Measurements from ENCODE around the gene PKN2. TPM values are rescaled to one million over a fixed set of nuclear protein-coding genes. Genes with fewer than 3 reads are reported as not detected.
A peak's percentile ranks its signal among the peaks of the same experiment; 100 is the strongest.

The PKN2 gene
- total and polyA plus RNA-seq, 2 experiments from 2014 or later: 14.6 to 29.4 TPM

DNA sequence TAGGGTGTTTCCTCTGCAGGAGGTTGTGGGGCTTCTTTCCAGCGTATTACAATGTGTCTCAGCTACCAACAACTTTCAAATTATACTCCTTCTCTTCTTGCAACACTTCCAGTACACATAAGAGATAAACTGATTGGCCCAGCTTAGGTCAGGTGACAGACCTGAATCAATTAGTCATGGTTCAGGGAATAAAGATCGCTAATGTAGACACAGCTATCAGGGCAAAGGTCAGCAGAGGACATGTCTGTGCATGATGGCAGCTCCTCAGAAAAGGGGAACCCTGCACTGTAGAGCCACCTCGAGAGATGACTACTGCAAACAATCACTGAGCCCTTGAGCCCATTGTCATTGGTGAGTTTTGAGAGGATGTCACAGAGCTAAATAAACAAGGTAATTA is 36.8 kb upstream of the PKN2 start:
- Histone ChIP-seq H3K4me1 (ENCODE audit: insufficient read depth) (peaks cover 31% of the 10 kb centered on the region), H3K27ac (ENCODE audit: low read depth) (no peak overlapping the region), H3F3A (replicated peaks; ENCODE audit: low read depth) (no peaks in the 10 kb centered on the region), H3K27me3 (ENCODE audit: insufficient read depth) (no peaks in the 10 kb centered on the region), H3K79me2 (replicated peaks; ENCODE audit: insufficient read depth) (no peaks in the 10 kb centered on the region), H4K20me1 (replicated peaks; ENCODE audit: insufficient read depth) (no peaks in the 10 kb centered on the region), H3K36me3 (ENCODE audit: insufficient read depth) (no peaks in the 10 kb centered on the region), H3K4me2 (no peak overlapping the region), H3K9me2 (ENCODE audit: insufficient read depth) (no peaks in the 10 kb centered on the region), H3K4me3 (no peak overlapping the region), H2AFZ (peak overlapping the region; percentile 70; the same call in 1 of the 2 replicates)
- ATAC-seq (no peak; the same call in 2 of the 3 replicates), DNase-seq (ENCODE audit: low spot score) (no peak)
- Mint-ChIP-seq H3K27me3 (ENCODE audit: insufficient read depth, low read depth, poor library complexity) (peaks cover 1% of the 10 kb centered on the region), H3K9me3 (no peaks in the 10 kb centered on the region), H3K4me3 (no peak overlapping the region), H3K27ac (peak overlapping the region; percentile 18; the same call in 1 of the 2 replicates), H3K36me3 (ENCODE audit: low read depth) (no peaks in the 10 kb centered on the region), H3K4me1 (peaks cover 37% of the 10 kb centered on the region)
- no peak for TF ChIP-seq STAT1 (IDR thresholded peaks at IDR 0.05; ENCODE audit: unreplicated experiment)
- no peak for TF ChIP-seq ZNF462 (CRISPR knock-in tag; IDR thresholded peaks at IDR 0.05)
- TF ChIP-seq, protein P1, sequence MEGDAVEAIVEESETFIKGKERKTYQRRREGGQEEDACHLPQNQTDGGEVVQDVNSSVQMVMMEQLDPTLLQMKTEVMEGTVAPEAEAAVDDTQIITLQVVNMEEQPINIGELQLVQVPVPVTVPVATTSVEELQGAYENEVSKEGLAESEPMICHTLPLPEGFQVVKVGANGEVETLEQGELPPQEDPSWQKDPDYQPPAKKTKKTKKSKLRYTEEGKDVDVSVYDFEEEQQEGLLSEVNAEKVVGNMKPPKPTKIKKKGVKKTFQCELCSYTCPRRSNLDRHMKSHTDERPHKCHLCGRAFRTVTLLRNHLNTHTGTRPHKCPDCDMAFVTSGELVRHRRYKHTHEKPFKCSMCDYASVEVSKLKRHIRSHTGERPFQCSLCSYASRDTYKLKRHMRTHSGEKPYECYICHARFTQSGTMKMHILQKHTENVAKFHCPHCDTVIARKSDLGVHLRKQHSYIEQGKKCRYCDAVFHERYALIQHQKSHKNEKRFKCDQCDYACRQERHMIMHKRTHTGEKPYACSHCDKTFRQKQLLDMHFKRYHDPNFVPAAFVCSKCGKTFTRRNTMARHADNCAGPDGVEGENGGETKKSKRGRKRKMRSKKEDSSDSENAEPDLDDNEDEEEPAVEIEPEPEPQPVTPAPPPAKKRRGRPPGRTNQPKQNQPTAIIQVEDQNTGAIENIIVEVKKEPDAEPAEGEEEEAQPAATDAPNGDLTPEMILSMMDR (conservative IDR thresholded peaks at IDR 0.05; ENCODE audit: low read depth in 2 of 2): no peak
- TF ChIP-seq ETS1 (IDR thresholded peaks at IDR 0.05): no peak
- TF ChIP-seq NANOG (IDR thresholded peaks at IDR 0.05; ENCODE audit: borderline replicate concordance): no peak
- TF ChIP-seq ZNF331 (CRISPR knock-in tag; IDR thresholded peaks at IDR 0.05; ENCODE audit: low read depth): no peak
- no peak for TF ChIP-seq JUNB (IDR thresholded peaks at IDR 0.05; ENCODE audit: unreplicated experiment)

All from GM23338 (cell line).